ENCODE measurements around the gene RTF1.

The RTF1 gene

GRCh38 chr15:41521614-41522013 is 104.7 kb downstream of the RTF1 start:
- no peak overlapping the region for H3K4me3 ChIP-seq (ENCODE audit: low read depth, low read length)
- TF ChIP-seq CTCF (IDR thresholded peaks at IDR 0.05; ENCODE audit: insufficient read depth, low read depth, low read length, missing control alignments): no peak
- no peak for DNase-seq (ENCODE audit: low read depth)

GRCh38 chr15:41523097-41523496 is 106.2 kb downstream of the RTF1 start:
- no peak overlapping the region for H3K4me3 ChIP-seq (ENCODE audit: low read depth, low read length)
- no peak for DNase-seq (ENCODE audit: low read depth)
- no peak for TF ChIP-seq CTCF (IDR thresholded peaks at IDR 0.05; ENCODE audit: insufficient read depth, low read depth, low read length, missing control alignments)

- H3K4me3 ChIP-seq (ENCODE audit: low read depth, low read length): no peak overlapping the region
- TF ChIP-seq CTCF (IDR thresholded peaks at IDR 0.05; ENCODE audit: insufficient read depth, low read depth, low read length, missing control alignments): no peak
- DNase-seq (ENCODE audit: low read depth): no peak
Measured at GRCh38 chr15:41530363-41530956, 113.6 kb downstream of the RTF1 start.

Measured in GM12865 (cell line).